K562 (cell line): ENCODE measurements around the gene BTBD1. TPM values are rescaled to one million over a fixed set of nuclear protein-coding genes. Genes with fewer than 3 reads are reported as not detected.
A peak's percentile ranks its signal among the peaks of the same experiment; 100 is the strongest.

Experiments used
- CBX1 ChIP-seq: sonication (generic); IDR thresholded peaks from 2 replicates; pipeline ENCODE4 v1.6.1; 2016; ENCODE audit warnings: antibody characterized with exemption, low read depth, mild to moderate bottlenecking
- PHF20 ChIP-seq: fragments of 450-650 bp; IDR thresholded peaks from 2 replicates; pipeline ENCODE4 v1.6.1; 2018; ENCODE audit not compliant: partially characterized antibody
- RNF2 ChIP-seq: sonication (generic); IDR thresholded peaks from 2 replicates; pipeline ENCODE4 v1.6.1; 2016
- TAF9B ChIP-seq: fragments of 450-650 bp; IDR thresholded peaks from 2 replicates; pipeline ENCODE4 v1.6.1; 2018; ENCODE audit warnings: mild to moderate bottlenecking; ENCODE audit not compliant: partially characterized antibody
- THAP12 ChIP-seq: fragments of 250-450 bp; sonication (Bioruptor Pico); IDR thresholded peaks from 2 replicates; pipeline ENCODE4 v1.9.0; 2021; ENCODE audit warnings: mild to moderate bottlenecking, inconsistent platforms
- VEZF1 ChIP-seq: fragments of 200-800 bp; sonication (Bioruptor generic); IDR thresholded peaks from 2 replicates; pipeline ENCODE4 v1.6.1; 2017; ENCODE audit warnings: missing genetic modification characterization, missing compliant biosample characterization
- ZNF324 ChIP-seq: fragments of 250-450 bp; sonication (Bioruptor Pico); IDR thresholded peaks from 2 replicates; pipeline ENCODE4 v1.4.0; 2020; ENCODE audit warnings: mild to moderate bottlenecking
- ZNF384 ChIP-seq: IDR thresholded peaks from 2 replicates; pipeline ENCODE4 v1.6.1; 2012; ENCODE audit warnings: low read depth, low read length, improper control_type of control experiment
- ZNF408 ChIP-seq: fragments of 250-450 bp; sonication (Bioruptor Pico); IDR thresholded peaks from 2 replicates; pipeline ENCODE4 v1.4.0; 2020; ENCODE audit warnings: low read depth, mild to moderate bottlenecking, moderate library complexity
- ZNF644 ChIP-seq: fragments of 200-800 bp; sonication (Bioruptor generic); IDR thresholded peaks from 2 replicates; pipeline ENCODE4 v1.6.1; 2016; ENCODE audit warnings: low read depth, missing genetic modification characterization, missing compliant biosample characterization
- polyA plus RNA-seq, 8 experiments: library from polyadenylated mRNA; depleted of rRNA in 4 of 8; stranded (reverse) in 5 of 8; unstranded in 3 of 8; fragments of >200 nt; fragmentation: Nextera tagmentation in 2 of 8; fragmentation: Illumina TruSeq in 1 of 8; extraction: Ambion mirVana in 2 of 8; extraction: Trizol in 1 of 8; gene quantifications; 2 replicates each; pipeline versions ENCODE4 v1.2.1 to v1.2.3, GENCODE V29; 2011 to 2014; ENCODE audit warnings: inconsistent platforms in 1 of 8, missing spikeins in 1 of 8
- total RNA-seq, 7 experiments: library from RNA; depleted of rRNA in 6 of 7; stranded (reverse); fragments of >200 nt in 6 of 7; fragmentation: Illumina TruSeq in 2 of 7; extraction: Trizol in 2 of 7; gene quantifications; 2 replicates each; pipeline versions ENCODE4 v1.2.1 to v1.2.3, GENCODE V29; 2011 to 2021; ENCODE audit warnings: low replicate concordance in 1 of 7
- TF ChIP-seq, protein P1 (sequence below): fragments of 200-800 bp; sonication (Bioruptor generic); IDR thresholded peaks from 2 replicates; pipeline ENCODE4 v1.6.1; 2017; ENCODE audit warnings: missing genetic modification characterization, missing compliant biosample characterization

BTBD1 gene
- total and polyA plus RNA-seq, 9 of the 15 experiments (the other 6 are each of a cell fraction or from before 2014, with no cell fraction given) = 19.4 to 106 (median 90.4) TPM

GRCh38 chr15:83066734-83067637, at the start of gene BTBD1 (continued):
- TF ChIP-seq, protein P1, sequence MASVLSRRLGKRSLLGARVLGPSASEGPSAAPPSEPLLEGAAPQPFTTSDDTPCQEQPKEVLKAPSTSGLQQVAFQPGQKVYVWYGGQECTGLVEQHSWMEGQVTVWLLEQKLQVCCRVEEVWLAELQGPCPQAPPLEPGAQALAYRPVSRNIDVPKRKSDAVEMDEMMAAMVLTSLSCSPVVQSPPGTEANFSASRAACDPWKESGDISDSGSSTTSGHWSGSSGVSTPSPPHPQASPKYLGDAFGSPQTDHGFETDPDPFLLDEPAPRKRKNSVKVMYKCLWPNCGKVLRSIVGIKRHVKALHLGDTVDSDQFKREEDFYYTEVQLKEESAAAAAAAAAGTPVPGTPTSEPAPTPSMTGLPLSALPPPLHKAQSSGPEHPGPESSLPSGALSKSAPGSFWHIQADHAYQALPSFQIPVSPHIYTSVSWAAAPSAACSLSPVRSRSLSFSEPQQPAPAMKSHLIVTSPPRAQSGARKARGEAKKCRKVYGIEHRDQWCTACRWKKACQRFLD (CRISPR knock-in tag) = peak; percentile 92
- TF ChIP-seq ZNF324 = no peak
- peak; percentile 95 for TF ChIP-seq THAP12 (CRISPR knock-in tag)
- TF ChIP-seq VEZF1 (CRISPR knock-in tag) = peak; percentile 98
- no peak for TF ChIP-seq TAF9B
- TF ChIP-seq ZNF644 (tag) = peak; percentile 48; the same call in 1 of the 2 replicates
- peak; percentile 66; the same call in 1 of the 2 replicates for TF ChIP-seq RNF2
- TF ChIP-seq PHF20 = peak; percentile 56
- TF ChIP-seq ZNF384 = peak; percentile 12; the same call in 1 of the 2 replicates
- TF ChIP-seq ZNF408 (CRISPR knock-in tag) = no peak
- TF ChIP-seq CBX1 = peak; percentile 80; the same call in 1 of the 2 replicates
